Caki2 (cell line): Measurements from ENCODE around the gene ATP8A1. TPM values are rescaled to one million over a fixed set of nuclear protein-coding genes. Genes with fewer than 3 reads are reported as not detected.
"Not testable (repeated sequence)": the region's sequence is repeated elsewhere in the genome, so short reads cannot be mapped to it uniquely, and the experiment has no call there.

ENCODE experiments used
- DNase-seq: peaks from one replicate; pipeline ENCODE4 v3.0.0-alpha.2; 2015; ENCODE audit warnings: low read depth
- in situ Hi-C: cut with HindIII; loops from 2 replicates; pipeline ENCODE4 v1.10.0; 2016; ENCODE audit warnings: low sequenced_read_pairs, low pct_unique_long_range_greater_than_20kb, mixed read lengths
- total RNA-seq: library from RNA; depleted of rRNA; stranded (reverse); fragments of >200 nt; shearing (Covaris generic); gene quantifications from 2 replicates; pipeline ENCODE4 v1.2.3, GENCODE V29; 2014; ENCODE audit warnings: low replicate concordance

ATP8A1 gene
- total RNA-seq, 1 experiment from 2014 or later, result not detected

DNA sequence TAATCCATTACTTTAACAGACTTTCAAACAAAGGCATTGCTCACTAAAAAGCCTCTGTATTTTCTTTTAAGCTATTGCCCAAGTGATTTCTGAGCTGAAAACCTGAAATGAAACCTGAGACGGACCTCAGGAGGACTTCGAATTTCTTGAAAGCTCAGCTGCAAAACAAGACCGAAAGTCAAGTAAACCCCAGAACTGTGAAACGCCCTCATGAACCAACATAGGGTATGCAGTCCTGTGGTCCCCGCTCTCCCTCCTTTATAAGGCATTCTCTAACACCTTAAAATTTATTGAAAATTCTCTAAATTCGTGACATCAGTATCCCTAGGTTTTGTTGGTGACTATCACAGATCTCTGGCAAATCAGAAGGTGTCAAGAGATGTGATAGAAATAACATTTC is 167.8 kb downstream of the ATP8A1 start:
- in situ Hi-C loops, result no loop called here
- DNase-seq, result no peak

DNA sequence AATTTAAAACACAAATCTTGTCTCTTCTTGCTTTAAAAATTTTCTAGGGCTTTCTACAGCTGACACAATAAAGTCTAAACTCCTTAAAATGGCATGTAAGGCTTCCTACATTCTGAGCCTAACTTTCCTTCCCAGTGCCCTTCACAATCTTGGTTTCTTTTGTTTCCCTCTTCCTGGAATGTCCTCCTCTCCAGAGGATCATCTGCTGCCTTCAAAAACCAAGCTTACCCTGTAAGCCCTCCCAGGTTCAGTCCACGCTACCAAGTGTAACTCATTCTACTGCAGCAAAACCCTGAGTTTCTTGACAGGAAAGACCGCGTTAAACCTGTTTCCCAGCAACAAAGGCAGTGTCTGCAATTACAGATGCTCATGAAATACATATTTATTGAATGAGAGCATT is 168.4 kb downstream of the ATP8A1 start:
- in situ Hi-C loops, result no loop called here

DNA sequence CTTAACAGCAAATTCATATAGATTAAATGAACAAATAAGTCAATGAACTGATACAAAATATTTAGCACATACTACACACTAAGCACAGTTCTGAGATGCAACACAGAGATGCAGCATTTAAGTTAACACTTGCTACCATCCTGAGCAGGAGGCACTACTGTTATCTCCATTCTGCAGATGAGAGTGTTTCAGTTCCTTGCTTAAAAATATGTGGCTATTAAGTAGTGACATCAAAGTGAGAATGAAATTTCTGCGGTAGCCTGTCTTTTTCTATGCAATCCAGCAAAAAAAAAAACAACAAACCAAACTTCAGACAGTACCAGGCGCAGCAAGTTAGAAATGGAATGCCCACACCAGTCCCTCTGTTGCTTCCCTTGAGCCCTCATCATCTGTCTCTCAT is 168.8 kb downstream of the ATP8A1 start:
- DNase-seq, result no peak
- in situ Hi-C loops, result no loop called here

More for the DNA sequence above, 168.4 kb downstream of the ATP8A1 start:
- no peak for DNase-seq

DNA sequence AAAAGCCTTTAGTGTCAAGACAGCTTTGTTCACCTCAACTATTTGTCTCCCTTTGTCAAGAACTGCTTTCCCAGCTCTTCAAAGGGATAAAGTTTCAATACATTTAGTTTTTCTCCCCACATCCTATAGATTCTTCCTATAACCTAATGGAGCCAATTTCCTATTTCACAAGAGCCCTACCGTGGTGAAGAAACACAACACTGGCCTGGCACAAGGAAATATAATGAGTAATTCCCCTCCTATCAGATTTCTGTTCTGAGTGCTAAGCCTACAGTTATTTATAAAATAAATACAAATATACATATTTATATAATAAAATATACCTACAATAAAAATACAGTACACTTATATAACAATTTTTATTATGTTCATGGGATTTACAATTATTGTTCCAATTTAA is 169.7 kb downstream of the ATP8A1 start:
- no peak for DNase-seq
- in situ Hi-C loops, result no loop called here

DNA sequence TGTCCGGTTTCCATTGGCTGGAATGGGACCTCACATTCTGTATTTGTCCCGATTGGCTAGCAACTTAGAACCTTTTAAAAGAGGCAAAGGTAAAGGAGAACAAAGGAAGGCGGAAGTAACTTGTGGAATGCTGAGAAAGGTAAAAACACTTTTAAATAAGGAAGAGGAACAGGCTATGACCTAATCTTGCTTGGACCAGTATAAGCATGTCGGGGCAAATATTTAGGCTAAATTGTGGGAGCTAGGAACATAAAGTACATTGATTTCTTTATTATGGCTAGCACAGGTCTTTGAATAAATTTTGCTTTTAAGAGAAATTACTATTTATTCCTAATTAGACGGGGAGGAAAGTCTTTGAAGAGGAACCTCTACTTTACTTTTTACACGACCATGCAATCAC is 170.7 kb downstream of the ATP8A1 start:
- DNase-seq, in situ Hi-C loops: not testable (repeated sequence)

DNA sequence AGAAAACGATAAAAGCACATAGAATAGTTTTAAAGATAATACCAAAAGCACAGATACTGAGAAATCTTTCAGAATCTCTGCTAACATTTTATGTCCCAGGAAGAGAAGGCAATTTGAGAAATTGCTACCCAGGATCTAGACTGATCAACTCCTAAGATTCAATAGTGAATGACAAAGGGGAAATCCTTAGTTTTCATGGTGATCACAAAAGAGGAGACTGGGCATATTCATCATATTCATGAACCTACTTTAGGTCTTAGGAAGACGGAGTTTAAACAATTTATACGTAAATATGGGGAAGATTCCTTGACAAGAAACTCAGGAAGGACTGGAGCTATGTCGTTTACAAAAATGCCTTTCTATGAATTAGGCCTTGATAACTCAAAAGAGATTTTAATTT is 172.3 kb downstream of the ATP8A1 start:
- no peak for DNase-seq
- in situ Hi-C loops, result no loop called here

DNA sequence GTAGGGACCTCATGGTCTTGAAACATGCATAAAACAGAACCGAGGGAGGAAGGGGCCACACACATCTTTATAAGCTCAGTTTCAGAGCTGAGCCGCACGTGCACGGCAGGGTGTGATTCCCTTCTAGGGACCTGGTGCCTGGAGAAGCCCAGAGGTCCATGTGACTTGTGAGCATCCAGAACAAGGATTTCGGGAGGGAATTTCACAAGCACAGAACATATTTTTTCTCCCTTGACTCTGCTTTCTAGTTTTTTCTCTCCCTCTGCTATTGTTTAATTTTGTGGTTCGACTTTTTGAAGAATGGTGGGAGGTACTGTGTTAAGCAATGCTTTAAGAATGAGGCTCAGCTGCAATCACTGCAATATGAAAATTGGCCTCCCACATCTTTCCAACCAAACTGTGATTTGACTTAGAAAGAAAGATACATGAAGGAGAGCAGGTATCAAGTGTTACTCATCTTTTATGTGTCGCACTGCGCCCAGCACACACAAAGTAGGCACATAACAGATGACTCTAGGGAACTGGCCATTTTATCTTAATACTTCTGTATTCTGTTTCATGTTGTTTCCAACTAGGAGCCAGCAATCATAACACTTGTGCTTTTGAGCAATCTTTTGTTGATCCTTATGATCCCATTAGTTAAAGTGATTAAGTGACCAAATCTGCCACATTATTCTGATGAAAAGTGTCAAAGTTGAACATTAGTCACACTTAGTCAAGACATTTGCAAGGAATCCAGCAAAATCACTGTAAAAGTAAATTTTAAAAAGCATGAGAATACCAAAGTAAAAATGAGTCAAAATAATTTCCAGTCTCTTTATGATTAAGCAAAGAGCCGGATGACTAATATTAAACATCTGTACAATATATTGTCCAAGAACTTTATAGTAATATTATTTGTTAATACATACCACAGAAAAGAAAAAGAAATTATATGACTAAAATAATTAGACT is 173.2 kb downstream of the ATP8A1 start:
- DNase-seq, result no peak
- in situ Hi-C loops, result no loop called here

DNA sequence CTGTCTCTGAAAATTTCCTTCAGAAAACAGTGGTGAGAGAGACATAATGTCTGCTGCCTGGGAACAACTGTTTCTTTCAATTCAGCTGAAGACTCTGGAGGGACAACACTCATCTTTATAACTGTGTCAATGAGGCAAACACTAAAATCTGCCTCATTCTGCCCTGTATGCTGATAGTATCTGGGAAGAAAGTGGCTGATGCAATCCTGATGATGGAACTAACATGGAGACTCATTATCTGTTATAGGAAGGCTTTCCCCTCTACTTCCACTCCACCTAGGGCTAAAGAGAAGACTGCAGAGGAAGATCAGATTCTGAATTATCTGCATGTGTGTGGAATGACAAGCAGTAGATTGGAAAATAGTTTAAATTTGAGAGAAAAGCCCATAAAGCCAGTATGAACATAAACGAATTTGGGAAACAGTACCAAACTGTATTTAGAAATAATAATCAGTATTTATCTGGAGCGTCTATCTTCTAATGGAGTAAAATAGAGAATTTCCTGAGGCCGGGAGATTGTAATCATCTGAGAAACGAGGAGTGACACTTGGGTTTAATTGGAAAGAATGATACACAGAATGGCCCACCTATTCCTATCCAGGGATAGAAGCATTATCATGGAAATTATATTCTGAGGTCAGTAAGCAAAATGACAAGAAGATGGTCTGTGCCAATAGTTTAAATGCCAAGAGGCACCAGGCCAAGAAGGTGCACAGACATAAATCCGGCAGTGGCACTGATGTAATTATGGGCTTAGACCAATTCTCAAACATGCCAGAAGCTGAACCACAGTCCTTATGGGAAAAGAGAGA is 174.2 kb downstream of the ATP8A1 start:
- in situ Hi-C loops, result no loop called here
- no peak for DNase-seq

DNA sequence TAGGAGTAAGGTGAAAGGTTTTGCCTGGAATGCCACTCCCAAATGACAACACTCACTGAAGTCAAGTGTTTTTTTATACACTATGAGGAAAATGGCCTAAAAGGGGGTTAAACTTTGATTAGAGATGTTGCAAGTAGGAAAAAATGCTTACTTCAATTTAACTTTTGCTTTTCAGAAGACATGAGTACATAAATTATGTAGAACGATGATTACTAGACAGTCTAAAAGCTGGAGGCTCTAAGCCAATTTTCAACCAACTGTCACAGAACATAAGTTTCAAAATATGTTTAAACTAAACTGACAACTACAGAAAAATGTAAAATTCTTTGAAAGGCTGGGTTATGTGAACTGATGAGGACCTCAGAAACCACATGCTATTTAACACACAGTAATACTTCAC is 176.2 kb downstream of the ATP8A1 start:
- in situ Hi-C loops, result no loop called here
- no peak for DNase-seq

DNA sequence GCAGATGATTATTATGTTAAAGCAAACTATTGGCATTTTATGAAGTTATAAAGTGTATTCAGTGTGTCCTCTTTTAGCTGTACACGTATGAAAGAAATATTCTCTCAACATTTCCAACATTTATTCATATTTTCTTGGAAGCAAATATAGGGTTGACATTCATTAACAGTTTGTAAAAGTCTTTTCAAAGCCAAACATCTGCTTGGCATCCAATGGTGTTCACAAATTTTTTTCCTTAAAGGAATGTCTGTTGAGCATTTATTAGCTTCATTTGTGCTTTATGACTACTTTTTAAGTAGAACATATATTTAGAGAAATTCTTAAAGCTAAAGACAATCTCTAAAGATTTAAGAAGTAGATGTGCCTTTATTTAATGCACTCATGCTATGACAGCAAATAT is 176.6 kb downstream of the ATP8A1 start:
- no peak for DNase-seq
- in situ Hi-C loops, result no loop called here

DNA sequence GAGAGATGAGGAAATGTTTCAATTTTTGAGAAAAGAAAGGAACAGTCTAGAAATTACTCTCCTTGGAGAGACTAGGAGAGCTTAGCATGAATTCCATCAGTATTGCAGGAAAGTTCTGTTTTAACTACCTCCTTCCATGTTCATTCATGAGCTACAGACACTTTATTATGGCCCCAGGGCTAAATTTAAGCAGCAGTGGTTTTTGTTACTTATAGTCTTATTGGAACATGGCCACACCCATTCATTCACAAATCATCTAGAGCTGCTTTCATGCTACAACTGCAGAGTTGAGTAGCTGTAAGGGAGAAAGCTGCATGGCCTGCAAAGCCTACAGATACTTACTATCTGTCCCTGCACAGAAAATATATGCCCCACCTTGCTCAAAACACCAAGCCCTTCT is 178.0 kb downstream of the ATP8A1 start:
- in situ Hi-C loops, result no loop called here

DNA sequence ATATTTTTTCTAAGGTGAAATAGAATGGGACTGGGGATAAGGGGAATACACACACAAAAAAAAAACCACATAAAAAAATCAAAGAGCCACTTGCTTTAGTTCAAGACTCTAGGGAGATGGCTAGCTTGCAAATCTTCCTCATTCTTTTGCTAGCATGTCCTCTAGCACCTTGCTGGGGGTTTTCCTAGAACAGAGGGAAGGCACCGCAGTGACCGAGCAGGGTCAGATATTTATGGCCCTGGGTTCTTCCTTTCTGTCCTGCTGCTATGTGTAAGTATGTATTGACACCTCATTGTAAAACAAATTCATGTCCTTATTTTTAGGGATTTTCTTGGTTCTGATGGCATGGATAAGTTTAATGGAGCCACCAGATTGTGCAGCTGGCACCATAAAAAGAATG is 178.4 kb downstream of the ATP8A1 start:
- DNase-seq, result no peak
- in situ Hi-C loops, result no loop called here

More for the DNA sequence above, 178.0 kb downstream of the ATP8A1 start:
- no peak for DNase-seq

DNA sequence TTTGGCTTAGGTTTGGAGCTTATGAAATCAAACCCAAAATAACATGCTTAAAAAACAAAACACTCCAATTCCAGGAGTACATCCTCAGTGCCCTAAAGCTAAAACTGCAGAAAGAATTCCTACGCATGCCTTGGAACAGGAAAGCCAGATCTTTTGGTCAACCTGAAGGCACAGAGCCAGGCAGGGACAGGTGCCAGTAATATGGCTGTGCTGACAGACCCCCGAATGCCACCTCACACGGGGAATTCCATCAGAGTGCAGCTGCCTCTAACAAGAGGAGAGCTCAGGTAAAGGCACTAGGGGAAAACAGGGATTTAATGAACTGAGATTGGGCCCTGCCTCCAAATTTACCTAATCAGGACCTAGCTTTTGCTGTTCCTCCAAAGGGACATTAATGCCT is 182.5 kb downstream of the ATP8A1 start:
- in situ Hi-C loops, result no loop called here
- DNase-seq, result no peak

DNA sequence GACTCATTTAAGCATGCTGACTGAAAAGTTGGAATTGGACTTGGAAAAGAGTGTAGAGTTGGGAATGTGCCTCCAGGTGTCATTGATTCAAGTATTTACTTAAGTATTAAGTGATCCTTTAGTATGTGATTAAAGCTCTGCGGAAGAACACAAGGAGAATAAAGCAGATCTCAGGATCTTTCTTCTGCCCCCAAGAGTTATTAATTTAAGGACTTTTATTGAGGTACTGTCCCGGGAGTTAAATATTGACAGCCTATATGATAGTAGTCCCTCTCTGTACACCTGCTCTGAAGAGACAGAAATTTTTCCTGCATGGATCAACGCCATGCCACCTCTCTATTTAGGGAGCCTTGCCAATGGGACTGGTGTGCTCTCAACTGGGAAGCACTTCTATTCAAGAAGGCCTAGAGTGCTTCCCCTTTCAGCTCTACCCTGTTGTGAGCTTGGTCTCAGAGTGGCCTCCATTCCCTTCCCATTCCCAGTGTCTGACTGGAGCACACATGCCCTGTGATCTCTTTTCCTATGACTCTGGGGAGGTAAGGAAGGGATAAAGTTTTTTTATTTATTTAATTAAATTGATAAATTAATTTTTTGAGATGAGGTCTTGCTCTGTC is 183.7 kb downstream of the ATP8A1 start:
- in situ Hi-C loops, result no loop called here
- no peak for DNase-seq

DNA sequence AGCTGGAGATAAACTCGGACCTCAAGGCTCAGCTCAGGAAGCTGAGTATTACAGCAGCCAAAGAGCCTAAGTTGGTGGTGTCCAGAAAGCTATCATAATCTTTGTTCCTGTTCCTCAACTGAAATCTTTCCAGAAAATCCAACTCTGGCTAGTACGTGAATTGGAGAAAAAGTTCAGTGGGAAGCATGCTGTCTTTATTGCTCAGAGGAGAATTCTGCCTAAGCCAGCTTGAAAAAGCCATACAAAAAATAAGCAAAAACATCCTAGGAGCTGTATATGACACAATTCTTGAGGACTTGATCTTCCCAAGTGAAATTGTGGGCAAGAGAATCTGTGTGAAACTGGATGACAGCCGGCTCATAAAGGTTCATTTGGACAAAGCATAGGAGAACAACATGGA is 185.0 kb downstream of the ATP8A1 start:
- in situ Hi-C loops, result no loop called here
- no peak for DNase-seq

DNA sequence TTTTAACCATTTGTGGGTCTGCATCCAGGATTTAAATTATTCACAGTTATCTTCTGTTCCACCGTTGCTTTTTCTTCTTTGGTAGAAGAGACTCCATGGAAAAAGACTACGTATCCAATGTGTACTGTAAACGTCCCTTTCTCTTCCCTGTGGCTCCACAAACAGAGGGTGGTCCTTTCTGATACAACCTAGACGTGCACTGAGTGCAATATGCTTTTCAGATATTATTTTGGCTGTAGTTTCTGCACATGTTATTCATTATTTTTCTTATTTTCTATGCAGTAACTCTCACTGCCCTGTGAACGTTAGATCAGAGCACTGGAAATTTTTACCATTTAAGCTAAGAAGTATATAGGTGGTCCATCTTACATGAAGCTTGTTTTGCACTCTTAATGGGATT is 186.9 kb downstream of the ATP8A1 start:
- in situ Hi-C loops, result no loop called here

DNA sequence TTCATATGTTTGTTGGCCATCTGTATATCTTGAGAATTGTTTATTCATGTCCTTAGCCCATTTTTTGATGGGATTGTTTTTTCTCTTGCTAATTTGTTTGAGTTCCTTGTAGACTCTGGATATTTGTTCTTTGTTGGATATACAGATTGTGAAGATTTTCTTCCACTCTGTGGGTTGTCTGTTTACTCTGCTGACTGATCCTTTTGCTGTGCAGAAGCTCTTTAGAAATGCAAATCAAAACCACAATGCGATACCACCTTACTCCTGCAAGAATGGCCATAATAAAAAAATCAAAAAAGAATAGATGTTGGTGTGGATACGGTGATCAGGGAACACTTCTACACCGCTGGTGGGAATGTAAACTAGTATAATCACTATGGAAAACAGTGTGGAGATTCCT is 189.1 kb downstream of the ATP8A1 start:
- in situ Hi-C loops, DNase-seq: not testable (repeated sequence)

More for the DNA sequence above, 186.9 kb downstream of the ATP8A1 start:
- DNase-seq, result no peak

DNA sequence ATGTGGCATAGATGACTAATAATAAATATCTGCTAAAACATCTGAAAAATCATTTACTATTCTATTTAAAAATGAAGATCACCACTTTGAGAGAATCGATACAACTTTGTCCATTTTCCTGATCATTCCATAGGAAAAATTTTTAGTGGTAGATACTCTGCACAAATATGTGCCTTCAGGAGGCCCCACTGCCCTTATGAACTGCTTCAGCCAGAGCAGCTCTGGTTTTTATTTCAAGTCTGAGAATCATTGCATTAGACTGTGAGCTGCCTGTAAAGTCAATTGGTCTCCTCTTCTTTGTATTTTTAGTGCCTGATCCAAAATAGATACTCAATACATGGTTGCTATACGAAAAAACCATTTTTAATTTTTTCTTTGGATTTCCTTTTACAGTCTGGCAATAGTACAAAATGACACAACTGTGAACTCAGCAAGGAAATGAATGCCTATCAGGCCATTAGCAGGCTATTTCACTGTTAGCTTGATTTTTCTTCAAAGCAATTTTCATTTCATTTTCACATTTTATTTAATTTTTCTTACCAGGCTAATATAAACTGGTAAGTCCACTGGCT is 190.5 kb downstream of the ATP8A1 start:
- in situ Hi-C loops, result no loop called here
- DNase-seq, result no peak
